Liver (tissue), 9 donors: ENCODE measurements around the gene SMIM28. TPM values are rescaled to one million over a fixed set of nuclear protein-coding genes. Genes with fewer than 3 reads are reported as not detected.

ENCODE experiments used
- DNase-seq: peaks from one replicate; pipeline ENCODE4 v3.0.0-alpha.2; 2017; ENCODE audit warnings: low spot score
- H3K27ac ChIP-seq, 2 donors: one replicate each; pipeline ENCODE4 v1.7.0; 2013; ENCODE audit warnings: inconsistent platforms in 2 of 2, low read length in 2 of 2, control low read depth in 1 of 2, low read depth in 1 of 2, mild to moderate bottlenecking in 1 of 2
- H3K27me3 ChIP-seq, 4 donors: one replicate each; pipeline versions ENCODE4 v1.6.1 to v1.7.0; 2013; ENCODE audit warnings: low read length in 3 of 4, inconsistent platforms in 1 of 4, mild to moderate bottlenecking in 1 of 4, moderate library complexity in 1 of 4; ENCODE audit not compliant: control insufficient read depth in 4 of 4, insufficient read depth in 4 of 4
- H3K36me3 ChIP-seq, 4 donors: one replicate each; pipeline versions ENCODE4 v1.6.1 to v1.7.0; 2013; ENCODE audit warnings: low read length in 3 of 4, mild to moderate bottlenecking in 3 of 4, low read depth in 1 of 4, moderate library complexity in 1 of 4; ENCODE audit not compliant: control insufficient read depth in 4 of 4, insufficient read depth in 3 of 4
- H3K4me1 ChIP-seq, 4 donors: one replicate each; pipeline versions ENCODE4 v1.6.1 to v1.7.0; 2013; ENCODE audit warnings: low read length in 3 of 4, mild to moderate bottlenecking in 3 of 4, moderate library complexity in 1 of 4; ENCODE audit not compliant: control insufficient read depth in 4 of 4, insufficient read depth in 4 of 4
- H3K4me3 ChIP-seq, 3 donors: one replicate each; pipeline versions ENCODE4 v1.6.1 to v1.7.0; 2013; ENCODE audit warnings: low read length in 3 of 3, control low read depth in 1 of 3, low read depth in 1 of 3, mild to moderate bottlenecking in 1 of 3
- H3K9ac ChIP-seq, 2 donors: one replicate each; pipeline ENCODE4 v1.7.0; 2013; ENCODE audit warnings: low read length in 2 of 2, mild to moderate bottlenecking in 2 of 2, moderate library complexity in 2 of 2, control low read depth in 1 of 2, low read depth in 1 of 2
- H3K9me3 ChIP-seq, 4 donors: one replicate each; pipeline versions ENCODE4 v1.6.1 to v1.7.0; 2013; ENCODE audit warnings: low read length in 3 of 4; ENCODE audit not compliant: control insufficient read depth in 4 of 4
- EGR1 ChIP-seq, 2 donors: IDR thresholded peaks; 2 replicates each; pipeline ENCODE4 v1.6.1; 2016 to 2018; ENCODE audit warnings: antibody characterized with exemption in 2 of 2, low read depth in 2 of 2
- FOXA1 ChIP-seq: IDR thresholded peaks from 2 replicates; pipeline ENCODE4 v1.6.1; 2016; ENCODE audit warnings: antibody characterized with exemption
- FOXA2 ChIP-seq: IDR thresholded peaks from 2 replicates; pipeline ENCODE4 v1.6.1; 2016; ENCODE audit warnings: antibody characterized with exemption
- GABPA ChIP-seq, 2 donors: IDR thresholded peaks in 1 of 2; conservative IDR thresholded peaks in 1 of 2; 2 replicates each; pipeline ENCODE4 v1.6.1; 2016; ENCODE audit warnings: antibody characterized with exemption in 2 of 2, mild to moderate bottlenecking in 1 of 2, moderate library complexity in 1 of 2
- HNF4A ChIP-seq, 2 donors: conservative IDR thresholded peaks; 2 replicates each; pipeline ENCODE4 v1.6.1; 2016; ENCODE audit warnings: antibody characterized with exemption in 2 of 2, mild to moderate bottlenecking in 2 of 2
- HNF4G ChIP-seq: IDR thresholded peaks from 2 replicates; pipeline ENCODE4 v1.6.1; 2016; ENCODE audit warnings: antibody characterized with exemption
- JUND ChIP-seq, 2 donors: IDR thresholded peaks; 2 replicates each; pipeline ENCODE4 v1.6.1; 2016; ENCODE audit warnings: antibody characterized with exemption in 2 of 2
- NR2F2 ChIP-seq: IDR thresholded peaks from 2 replicates; pipeline ENCODE4 v1.6.1; 2016; ENCODE audit warnings: antibody characterized with exemption
- RAD21 ChIP-seq, 2 donors: IDR thresholded peaks; 2 replicates each; pipeline ENCODE4 v1.6.1; 2016; ENCODE audit warnings: antibody characterized with exemption in 2 of 2, mild to moderate bottlenecking in 2 of 2
- RXRA ChIP-seq, 2 donors: IDR thresholded peaks; 2 replicates each; pipeline ENCODE4 v1.6.1; 2017 to 2018; ENCODE audit warnings: antibody characterized with exemption in 2 of 2, mild to moderate bottlenecking in 1 of 2
- SP1 ChIP-seq: IDR thresholded peaks from 2 replicates; pipeline ENCODE4 v1.6.1; 2018; ENCODE audit warnings: antibody characterized with exemption, mild to moderate bottlenecking
- TAF1 ChIP-seq: conservative IDR thresholded peaks from 2 replicates; pipeline ENCODE4 v1.6.1; 2016; ENCODE audit warnings: antibody characterized with exemption, mild to moderate bottlenecking
- YY1 ChIP-seq: IDR thresholded peaks from 2 replicates; pipeline ENCODE4 v1.6.1; 2016; ENCODE audit warnings: antibody characterized with exemption, mild to moderate bottlenecking
- whole genome bisulfite sequencing: extraction: QIAGEN DNeasy Blood & Tissue Kit; methylation state at CpG from one replicate; pipeline ENCODE4 v1.1.7; 2013; 5-methylcytosine and 5-hydroxymethylcytosine counted together
- polyA plus RNA-seq, 2 donors: library from polyadenylated mRNA; stranded (reverse) in 1 of 2; unstranded in 1 of 2; fragments of 200-250 nt in 1 of 2; fragments of >200 nt in 1 of 2; fragmentation: Nextera tagmentation in 1 of 2; extraction: Ambion mirVana in 1 of 2; gene quantifications; one replicate each; pipeline versions ENCODE4 v1.2.1 to v1.2.3, GENCODE V29; 2013 to 2015
- total RNA-seq, 2 donors: library from RNA; depleted of rRNA; stranded (reverse); fragments of >200 nt; gene quantifications; one replicate each; pipeline ENCODE4 v1.2.3, GENCODE V29; 2014
- TF ChIP-seq, protein P1 (sequence below): IDR thresholded peaks from 2 replicates; pipeline ENCODE4 v1.6.1; 2016; ENCODE audit warnings: antibody characterized with exemption
- TF ChIP-seq, protein P2 (sequence below): IDR thresholded peaks from 2 replicates; pipeline ENCODE4 v1.6.1; 2016; ENCODE audit warnings: antibody characterized with exemption
- TF ChIP-seq, protein P3 (sequence below): IDR thresholded peaks from 2 replicates; pipeline ENCODE4 v1.6.1; 2016; ENCODE audit warnings: antibody characterized with exemption
- TF ChIP-seq, protein P4 (sequence below): fragments of 150-350 bp; IDR thresholded peaks from 2 replicates; pipeline ENCODE4 v1.5.1; 2017; ENCODE audit warnings: improper control_type of control experiment, low read depth, low read length; ENCODE audit not compliant: missing input control
- TF ChIP-seq, protein P5 (sequence below): IDR thresholded peaks from 2 replicates; pipeline ENCODE4 v1.6.1; 2016; ENCODE audit warnings: antibody characterized with exemption, mild to moderate bottlenecking
- donor health status: healthy.
- donor health status: healthy.
- donor health status: healthy.
- donor health status: healthy.
- donor health status: healthy.

The SMIM28 gene
- total RNA-seq: not detected
- not detected for polyA plus RNA-seq

DNA sequence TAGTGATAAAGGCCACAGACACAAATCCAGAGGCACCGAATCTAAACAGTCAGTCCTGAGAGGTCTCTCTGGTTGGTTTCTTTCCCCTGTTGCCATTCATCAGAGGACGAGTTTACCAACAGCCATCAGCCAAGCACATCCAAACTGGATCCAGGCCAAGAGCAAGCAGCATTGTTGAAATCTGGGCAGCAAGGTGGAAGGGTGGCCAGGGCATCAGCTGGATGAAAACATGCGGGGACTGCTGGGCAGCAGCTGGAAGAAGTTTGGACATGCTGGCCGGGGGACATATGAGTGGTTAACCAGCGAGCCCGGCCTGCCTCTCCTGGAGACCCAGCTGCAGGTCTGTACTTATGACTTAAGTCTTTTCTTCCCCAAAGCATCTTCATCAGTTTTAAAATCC is at the start of gene SMIM28:
Gene SMIM28, plus strand, starts transcription at position 62 of the 400 bp plus-strand sequence. Its CDS starts 168 bp downstream, at position 230.
- peaks cover 6 to 19% (median 13%) of the 10 kb centered on the region in 4 donors for H3K4me1 ChIP-seq
- no peak within 1 kb of the TSS for H3K27ac ChIP-seq
- H3K9ac ChIP-seq: no peak within 1 kb of the TSS
- H3K4me3 ChIP-seq: no peak within 1 kb of the TSS
- TF ChIP-seq TAF1: no peak
- no peak for TF ChIP-seq GABPA (IDR thresholded peaks at IDR 0.05 in 1 of 2, conservative IDR thresholded peaks at IDR 0.05 in 1 of 2)
- TF ChIP-seq, protein P1, sequence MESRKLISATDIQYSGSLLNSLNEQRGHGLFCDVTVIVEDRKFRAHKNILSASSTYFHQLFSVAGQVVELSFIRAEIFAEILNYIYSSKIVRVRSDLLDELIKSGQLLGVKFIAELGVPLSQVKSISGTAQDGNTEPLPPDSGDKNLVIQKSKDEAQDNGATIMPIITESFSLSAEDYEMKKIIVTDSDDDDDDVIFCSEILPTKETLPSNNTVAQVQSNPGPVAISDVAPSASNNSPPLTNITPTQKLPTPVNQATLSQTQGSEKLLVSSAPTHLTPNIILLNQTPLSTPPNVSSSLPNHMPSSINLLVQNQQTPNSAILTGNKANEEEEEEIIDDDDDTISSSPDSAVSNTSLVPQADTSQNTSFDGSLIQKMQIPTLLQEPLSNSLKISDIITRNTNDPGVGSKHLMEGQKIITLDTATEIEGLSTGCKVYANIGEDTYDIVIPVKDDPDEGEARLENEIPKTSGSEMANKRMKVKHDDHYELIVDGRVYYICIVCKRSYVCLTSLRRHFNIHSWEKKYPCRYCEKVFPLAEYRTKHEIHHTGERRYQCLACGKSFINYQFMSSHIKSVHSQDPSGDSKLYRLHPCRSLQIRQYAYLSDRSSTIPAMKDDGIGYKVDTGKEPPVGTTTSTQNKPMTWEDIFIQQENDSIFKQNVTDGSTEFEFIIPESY: no peak
- TF ChIP-seq JUND (IDR thresholded peaks at IDR 0.05): no peak
- TF ChIP-seq FOXA1: no peak
- TF ChIP-seq, protein P2, sequence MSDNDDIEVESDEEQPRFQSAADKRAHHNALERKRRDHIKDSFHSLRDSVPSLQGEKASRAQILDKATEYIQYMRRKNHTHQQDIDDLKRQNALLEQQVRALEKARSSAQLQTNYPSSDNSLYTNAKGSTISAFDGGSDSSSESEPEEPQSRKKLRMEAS: no peak
- TF ChIP-seq FOXA2: no peak
- TF ChIP-seq HNF4A (conservative IDR thresholded peaks at IDR 0.05): no peak
- no peak for TF ChIP-seq NR2F2
- TF ChIP-seq, protein P3, sequence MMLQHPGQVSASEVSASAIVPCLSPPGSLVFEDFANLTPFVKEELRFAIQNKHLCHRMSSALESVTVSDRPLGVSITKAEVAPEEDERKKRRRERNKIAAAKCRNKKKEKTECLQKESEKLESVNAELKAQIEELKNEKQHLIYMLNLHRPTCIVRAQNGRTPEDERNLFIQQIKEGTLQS: no peak
- no peak for TF ChIP-seq RXRA (IDR thresholded peaks at IDR 0.05)
- TF ChIP-seq, protein P4, sequence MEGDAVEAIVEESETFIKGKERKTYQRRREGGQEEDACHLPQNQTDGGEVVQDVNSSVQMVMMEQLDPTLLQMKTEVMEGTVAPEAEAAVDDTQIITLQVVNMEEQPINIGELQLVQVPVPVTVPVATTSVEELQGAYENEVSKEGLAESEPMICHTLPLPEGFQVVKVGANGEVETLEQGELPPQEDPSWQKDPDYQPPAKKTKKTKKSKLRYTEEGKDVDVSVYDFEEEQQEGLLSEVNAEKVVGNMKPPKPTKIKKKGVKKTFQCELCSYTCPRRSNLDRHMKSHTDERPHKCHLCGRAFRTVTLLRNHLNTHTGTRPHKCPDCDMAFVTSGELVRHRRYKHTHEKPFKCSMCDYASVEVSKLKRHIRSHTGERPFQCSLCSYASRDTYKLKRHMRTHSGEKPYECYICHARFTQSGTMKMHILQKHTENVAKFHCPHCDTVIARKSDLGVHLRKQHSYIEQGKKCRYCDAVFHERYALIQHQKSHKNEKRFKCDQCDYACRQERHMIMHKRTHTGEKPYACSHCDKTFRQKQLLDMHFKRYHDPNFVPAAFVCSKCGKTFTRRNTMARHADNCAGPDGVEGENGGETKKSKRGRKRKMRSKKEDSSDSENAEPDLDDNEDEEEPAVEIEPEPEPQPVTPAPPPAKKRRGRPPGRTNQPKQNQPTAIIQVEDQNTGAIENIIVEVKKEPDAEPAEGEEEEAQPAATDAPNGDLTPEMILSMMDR: no peak
- TF ChIP-seq SP1: no peak
- no peak for TF ChIP-seq HNF4G
- no peak for TF ChIP-seq YY1
- TF ChIP-seq RAD21 (IDR thresholded peaks at IDR 0.05): no peak
- TF ChIP-seq, protein P5, sequence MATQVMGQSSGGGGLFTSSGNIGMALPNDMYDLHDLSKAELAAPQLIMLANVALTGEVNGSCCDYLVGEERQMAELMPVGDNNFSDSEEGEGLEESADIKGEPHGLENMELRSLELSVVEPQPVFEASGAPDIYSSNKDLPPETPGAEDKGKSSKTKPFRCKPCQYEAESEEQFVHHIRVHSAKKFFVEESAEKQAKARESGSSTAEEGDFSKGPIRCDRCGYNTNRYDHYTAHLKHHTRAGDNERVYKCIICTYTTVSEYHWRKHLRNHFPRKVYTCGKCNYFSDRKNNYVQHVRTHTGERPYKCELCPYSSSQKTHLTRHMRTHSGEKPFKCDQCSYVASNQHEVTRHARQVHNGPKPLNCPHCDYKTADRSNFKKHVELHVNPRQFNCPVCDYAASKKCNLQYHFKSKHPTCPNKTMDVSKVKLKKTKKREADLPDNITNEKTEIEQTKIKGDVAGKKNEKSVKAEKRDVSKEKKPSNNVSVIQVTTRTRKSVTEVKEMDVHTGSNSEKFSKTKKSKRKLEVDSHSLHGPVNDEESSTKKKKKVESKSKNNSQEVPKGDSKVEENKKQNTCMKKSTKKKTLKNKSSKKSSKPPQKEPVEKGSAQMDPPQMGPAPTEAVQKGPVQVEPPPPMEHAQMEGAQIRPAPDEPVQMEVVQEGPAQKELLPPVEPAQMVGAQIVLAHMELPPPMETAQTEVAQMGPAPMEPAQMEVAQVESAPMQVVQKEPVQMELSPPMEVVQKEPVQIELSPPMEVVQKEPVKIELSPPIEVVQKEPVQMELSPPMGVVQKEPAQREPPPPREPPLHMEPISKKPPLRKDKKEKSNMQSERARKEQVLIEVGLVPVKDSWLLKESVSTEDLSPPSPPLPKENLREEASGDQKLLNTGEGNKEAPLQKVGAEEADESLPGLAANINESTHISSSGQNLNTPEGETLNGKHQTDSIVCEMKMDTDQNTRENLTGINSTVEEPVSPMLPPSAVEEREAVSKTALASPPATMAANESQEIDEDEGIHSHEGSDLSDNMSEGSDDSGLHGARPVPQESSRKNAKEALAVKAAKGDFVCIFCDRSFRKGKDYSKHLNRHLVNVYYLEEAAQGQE: no peak
- TF ChIP-seq EGR1 (IDR thresholded peaks at IDR 0.05; ENCODE audit: low read depth in 2 of 2): no peak
- no peaks in the 10 kb centered on the region for H3K27me3 ChIP-seq
- WGBS: 62% methylated on average over 6 of the region's 6 CpGs
- DNase-seq: no peak
- no peaks in the 10 kb centered on the region for H3K9me3 ChIP-seq
- H3K36me3 ChIP-seq: no peaks in the 10 kb centered on the region
